HG03342 (cell line): ENCODE data around the gene IRF2BPL.

Experiments
- ATAC-seq: cut with Tn5 transposase; IDR thresholded peaks from one replicate; pipeline ENCODE4 v1.9.1; 2021; ENCODE audit warnings: mild to moderate bottlenecking, moderate library complexity; ENCODE audit not compliant: unreplicated experiment

Gene IRF2BPL

DNA sequence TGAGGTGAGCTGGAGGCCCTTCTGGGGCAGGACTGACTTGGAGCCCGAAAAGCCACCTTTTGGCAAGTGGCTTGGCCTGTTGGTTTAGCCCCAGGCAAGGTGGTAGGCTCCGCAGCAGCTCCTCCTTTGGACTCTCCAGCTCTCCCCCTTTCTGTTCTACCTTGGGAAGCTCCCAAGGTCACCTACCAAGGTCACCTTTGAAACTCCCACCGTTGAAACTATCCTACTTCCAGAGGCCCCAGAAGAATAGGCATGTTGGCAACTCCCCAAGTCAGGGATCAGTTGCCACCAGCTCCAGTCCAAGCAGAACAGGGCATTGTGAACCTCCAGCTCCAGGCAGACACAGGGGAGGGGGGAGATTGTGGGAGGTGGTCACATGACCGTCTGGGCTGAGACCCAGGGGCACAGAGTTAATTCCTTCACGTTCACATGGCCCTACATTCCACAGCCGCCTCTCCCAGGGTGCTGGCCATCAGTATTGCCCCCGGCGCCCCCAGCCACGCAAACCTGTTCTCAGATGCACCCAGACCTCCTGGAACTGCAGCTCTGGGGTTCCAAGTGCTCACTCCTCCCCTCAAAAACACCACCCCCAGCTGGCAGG is 14.4 kb downstream of the IRF2BPL start:
- no peak for ATAC-seq

DNA sequence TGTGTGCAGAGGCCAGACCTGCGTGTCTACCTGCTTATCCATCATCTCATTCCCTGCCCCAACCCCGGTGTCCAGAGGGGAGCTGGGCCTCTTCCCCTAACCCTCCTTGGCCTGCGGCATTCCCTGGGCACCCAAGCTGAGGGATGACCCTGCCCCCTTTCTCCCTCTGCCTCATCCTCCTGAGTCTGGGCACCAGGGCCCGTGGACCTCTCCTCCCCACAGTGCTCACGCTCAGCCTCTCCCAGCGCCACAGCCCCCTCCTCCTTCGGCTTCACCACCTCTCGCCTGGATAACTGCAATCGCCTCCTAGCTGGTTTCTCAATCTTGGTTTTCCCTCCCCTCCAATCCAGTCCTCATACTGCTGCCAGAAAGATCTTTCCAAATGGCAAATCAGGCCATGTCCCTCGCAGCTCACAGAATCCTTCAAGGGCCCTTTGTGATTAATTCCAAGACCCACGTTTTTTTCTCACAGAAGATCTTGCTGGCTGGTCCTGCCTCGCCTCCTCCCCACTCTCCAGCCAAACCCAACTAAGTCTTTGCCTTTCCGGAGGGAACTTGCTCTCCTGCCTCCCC is 16.2 kb downstream of the IRF2BPL start:
- ATAC-seq, result no peak

DNA sequence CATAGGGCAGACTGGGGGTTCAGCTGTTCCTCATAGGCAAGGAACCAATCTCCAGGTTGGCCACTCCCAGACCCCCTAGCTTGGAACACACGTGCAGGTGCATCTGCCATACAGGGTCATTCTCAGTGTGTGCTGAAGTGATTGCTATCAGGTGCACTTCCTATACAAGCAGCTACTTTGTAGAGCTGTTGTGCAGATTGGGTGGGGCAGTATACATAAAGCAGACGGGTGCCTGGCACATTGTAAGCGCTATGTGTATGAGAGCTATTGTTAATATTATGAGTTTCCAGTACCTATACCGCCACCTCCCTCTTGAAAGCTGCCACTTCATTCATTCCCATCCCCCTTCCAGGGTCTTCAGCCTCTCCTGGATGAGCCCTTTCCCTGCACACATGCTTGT is 17.3 kb downstream of the IRF2BPL start:
- no peak for ATAC-seq

DNA sequence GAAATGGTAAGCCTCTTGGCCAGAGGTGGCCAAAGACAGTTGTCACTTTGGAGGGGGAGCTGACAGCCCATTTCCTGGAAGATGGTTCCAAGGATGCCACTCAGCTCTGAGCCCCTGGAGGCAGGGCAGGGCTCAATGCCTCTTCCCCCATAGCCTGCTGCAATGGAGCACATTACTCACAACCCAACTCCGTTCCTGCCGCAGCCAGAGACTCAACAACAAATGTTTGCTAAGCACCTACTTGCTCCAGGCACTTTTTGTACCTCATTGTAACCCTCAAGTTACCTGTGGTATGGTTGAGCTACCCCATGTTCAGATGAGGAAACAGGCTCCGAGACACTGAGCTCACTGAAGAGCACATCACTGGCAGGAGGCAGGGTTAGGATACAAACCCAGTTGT is 19.5 kb downstream of the IRF2BPL start:
- no peak for ATAC-seq

DNA sequence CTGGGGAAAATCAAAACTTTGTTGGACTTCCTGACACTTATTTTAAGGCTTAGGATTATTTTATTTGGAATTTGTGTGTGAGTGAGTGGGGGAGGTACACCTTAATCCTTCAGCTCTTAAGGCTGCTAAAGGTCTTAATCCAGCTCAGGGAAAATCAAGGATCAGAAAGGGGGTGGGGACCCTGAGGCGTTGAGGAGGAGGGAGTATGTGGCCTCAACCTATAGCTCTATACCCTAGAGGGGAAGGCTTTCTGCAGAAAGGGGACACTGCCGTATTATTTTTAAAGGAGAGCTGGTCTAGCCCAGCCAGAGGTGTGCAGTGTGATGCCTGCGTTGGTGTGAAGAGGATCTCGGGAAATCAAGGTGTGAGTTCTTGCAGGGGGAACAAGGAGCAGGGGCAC is 20.0 kb downstream of the IRF2BPL start:
- no peak for ATAC-seq

DNA sequence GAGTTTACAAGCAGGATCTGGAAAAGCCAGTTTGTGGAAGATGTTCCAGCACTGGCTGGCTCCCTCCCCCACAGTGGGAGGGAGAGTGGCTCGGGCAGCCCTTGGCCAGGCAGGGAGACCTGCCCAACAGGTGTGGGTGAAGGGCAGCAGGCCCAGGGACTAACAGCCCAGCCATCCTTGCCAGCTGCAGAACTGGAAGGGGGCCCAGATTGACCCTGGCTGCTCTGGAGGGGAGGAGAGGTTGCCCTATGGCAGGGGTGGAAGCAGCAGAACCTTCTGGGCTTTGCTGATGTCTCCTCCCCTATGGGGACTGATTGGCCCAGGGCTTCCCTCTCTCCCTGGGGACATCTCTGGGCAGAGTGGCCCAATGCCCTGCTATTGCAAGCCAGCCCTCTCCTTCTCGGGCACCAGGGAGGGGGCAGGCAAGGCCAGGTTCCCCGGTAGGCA is 20.5 kb downstream of the IRF2BPL start:
- no peak for ATAC-seq

DNA sequence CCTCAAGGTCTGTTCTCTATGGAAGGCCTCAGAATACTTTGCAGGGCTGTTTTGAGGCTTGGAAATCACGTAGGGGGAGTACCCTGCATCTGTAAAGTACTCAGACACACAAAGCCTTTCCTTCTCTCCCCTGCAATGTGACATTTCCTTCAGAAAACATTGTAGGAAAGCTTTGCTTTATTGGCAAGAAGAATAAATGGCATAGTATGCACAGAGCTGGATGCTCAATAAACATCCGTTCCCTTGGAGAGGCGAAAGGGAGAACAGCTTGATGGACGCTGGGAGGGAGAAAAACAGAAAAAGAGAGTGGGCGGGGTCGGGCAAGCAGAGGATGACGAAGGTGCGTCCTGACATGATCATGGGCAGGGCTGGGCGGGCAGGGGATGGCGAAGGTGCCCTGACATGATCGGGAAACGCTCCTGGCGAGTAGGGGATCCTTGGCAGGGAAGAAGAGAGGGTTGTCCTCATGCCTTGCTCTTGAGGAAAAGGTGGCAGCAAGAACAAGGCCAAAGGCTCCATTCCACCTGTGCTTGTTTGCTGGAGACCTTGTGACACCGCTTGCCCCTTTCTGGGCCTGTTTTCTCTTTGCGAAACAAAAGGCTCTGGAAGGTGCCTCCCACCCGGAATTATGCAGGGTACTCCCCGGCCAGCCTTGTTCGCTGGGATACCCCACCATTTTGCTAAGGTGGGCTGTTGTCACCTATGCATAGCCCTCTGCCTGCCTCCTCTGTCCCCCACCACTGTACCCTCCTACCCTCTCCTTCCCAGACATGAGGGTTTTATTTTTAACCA is 21.1 kb downstream of the IRF2BPL start:
- ATAC-seq, result no peak

DNA sequence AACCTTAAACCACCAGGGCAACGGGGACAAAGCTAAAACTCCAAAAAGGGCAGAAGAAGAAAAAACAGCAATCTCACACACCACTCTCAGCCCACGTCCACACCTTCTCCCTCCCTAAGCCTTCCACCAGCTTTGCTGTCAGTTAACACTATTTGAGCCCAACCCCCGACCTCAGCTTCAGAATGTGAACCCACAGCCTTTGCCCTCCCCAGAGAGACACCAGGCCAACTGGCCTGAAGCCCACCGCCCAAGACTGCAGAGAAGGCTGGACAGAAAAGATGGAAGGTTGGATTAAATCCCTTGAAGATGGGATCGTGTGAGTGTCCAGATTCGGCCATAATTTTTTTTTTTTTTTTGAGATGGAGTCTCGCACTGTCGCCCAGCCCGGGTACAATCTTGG is 22.4 kb downstream of the IRF2BPL start:
- no peak for ATAC-seq

DNA sequence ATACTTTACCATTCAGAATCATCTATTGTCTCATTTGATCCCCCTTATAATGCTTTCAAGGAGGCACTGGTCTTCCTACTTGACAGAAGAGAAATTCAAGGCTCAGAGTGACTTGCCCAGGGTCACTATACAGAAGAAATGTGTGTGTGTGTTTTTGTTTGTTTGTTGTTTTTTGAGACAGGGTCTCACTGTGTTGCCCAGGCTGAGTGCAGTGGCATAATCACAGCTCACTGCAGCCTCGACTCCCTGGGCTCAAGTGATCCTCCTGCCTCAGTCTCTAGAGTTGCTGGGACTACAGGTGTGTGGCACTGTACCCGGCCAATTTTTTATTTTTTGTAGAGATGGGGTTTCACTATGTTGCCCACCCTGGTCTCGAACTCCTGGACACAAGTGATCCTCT is 22.9 kb downstream of the IRF2BPL start:
- no peak for ATAC-seq

DNA sequence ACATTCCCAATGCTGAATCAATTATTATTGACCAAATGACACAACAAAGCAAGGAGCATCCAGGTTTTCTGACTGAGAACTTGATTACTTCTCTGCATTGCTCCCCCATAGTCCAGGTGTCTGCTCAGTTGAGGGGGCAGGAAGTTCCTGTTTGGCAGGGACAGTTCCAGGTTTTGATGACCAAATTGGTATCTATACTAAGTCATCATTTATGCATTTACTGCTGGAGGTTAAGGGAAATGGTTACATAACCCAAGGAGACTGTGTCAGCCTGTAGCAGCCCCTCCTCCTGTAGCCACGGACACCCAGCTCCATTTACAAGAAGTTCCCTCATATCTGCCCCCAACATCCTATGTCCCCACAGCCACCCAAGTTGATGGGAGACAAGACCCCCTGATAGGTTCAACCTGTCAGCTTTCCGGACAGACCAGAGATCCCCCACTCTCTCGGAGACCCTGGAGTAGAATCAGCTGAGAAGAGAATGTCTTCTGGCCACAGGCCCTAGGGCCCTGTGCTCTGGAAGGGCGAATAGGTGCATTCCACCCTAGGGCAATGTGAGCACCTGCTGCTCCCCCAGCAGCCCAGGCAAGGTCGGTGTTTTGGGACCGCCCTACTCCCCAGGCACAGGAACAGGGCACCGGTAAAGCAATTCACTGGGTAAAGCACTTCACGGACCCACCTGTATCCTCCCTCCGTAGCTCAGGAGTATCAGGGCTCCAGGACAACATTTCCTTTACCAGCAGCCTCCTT is 23.6 kb downstream of the IRF2BPL start:
- no peak for ATAC-seq

DNA sequence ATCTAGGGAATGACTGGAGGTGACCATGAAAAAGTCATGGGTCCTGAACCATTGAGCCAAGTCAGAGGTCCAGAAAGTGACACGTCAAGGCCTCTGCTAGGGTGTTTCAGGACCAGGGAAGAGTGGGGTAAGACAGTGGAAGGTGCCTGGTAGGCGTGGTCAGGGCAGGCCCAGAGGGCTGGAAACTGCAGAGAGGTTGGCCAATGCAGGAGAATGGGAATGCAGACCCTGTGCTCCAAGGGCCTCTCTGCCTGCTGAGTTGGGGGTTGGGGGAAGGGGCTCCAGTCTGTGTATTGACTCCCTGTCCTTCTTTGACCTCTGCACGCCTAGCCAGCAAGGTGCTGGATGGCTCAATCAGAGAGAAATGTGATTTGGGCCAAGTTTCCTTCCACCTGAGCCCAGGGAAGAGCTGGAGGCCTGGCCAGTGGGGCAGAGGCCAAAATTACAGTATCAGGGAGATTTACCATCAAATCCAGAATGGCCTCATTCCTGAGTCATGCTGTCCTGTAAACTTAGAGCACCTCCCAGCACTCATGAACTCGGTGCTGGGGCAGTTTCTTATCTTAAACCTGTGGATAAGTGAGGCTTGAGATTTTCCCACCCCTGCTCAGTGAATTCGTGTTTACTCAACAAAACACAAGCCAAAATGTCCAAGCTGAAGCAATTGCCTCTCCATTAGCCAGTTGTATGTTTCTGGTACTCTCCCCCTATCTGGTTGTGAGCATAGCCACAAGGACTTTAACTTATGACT is 24.4 kb downstream of the IRF2BPL start:
- no peak for ATAC-seq

DNA sequence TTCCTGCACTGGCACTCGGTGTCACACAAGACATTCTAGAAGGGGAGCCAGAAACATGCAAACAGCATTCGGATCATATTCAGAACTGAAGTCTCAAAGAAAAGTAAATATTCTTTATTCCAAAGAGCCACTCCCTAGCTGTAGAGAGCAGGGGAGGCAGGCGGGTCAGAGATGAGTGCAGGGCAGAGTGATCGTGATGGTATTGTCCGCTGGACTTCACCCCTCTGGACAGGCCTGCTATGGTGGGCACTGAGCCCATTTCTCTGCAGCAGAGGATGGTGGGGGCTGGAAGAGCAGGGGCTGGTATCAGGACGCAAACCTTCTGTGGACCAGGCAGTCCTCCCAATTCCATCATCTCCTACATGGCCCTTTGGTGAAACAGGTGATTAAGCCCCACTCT is 25.6 kb downstream of the IRF2BPL start:
- ATAC-seq, result no peak

DNA sequence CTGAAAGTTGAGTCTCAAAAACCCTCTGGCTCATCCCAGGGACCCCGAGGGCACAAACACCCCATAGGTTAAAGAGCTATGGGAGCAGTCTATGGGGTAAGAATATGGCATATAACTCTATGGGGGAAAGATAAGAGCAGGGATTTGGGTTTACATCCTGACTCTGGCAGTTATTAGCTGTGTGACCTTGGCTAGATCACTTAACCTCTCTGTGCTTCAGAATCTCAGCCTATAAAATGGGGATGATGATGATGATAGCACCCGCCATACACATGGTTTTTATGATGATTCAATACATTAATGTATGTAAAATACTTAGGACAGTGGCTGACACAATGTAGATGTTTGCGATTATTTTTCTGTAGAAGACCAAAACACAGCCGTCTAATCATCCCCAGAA is 26.2 kb downstream of the IRF2BPL start:
- no peak for ATAC-seq

DNA sequence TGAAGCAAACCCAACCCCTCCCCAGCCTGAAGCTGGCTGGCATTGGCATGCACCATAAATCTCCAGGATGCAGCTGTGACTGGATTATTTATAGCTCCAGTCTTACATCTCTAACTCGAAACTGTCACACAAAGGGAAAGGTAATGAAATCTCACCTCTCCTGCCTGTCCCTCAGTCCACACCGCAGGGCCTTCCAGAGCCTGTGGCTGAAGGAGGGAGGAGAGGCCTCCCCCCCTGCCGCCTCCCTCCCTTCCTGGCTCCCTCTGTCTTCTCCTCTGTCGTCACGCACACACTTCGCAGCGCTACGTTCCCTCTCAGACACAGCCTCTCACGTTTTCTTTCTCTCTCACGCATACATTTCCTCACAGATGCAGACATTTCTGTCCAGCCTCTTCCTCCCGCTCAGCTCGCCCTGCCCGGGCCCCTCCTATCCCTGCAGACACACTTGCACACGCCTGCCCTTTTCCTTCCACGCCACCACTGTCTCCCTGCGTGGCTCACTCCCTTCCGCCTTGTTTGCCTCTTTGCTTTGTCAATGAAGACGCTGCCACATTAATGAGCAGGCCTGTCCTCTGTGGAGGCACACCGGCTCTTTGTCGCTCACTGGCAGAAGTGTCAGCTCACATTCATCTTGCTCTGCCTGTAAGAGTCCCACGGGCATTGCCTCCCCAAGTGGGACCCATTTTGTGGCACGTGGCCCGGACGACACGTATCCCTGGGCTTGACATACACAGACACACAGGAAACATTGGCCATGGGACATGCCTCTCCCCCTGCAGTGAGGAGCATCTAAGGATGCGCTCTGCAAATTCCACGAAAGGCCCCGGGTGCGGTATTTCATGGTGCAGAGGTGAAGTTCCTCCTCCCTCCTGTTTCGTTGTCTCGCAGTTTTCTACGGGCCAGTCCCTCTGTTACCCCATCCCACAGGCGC is 27.9 kb downstream of the IRF2BPL start:
- ATAC-seq, result peak; percentile 55

DNA sequence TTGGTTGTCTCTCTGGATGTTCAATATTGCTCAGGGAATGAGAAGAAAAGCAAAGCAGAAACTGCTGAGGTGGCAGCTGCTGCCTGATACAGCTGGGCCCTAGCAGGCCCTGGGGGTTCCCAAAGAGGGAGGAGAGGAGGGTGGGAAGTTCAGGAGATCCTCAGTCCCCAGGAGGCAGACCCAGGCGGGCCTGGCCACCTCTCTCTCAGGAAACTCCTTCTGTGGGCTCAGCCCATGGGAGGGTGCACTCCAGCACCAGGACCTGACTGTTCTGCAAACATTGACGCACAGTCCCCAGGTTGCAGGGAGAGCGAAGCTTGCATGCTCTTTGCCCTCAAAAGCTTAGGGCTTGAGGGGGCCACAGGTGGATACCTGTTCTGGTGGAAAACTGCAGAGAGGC is 29.6 kb downstream of the IRF2BPL start:
- ATAC-seq, result no peak

DNA sequence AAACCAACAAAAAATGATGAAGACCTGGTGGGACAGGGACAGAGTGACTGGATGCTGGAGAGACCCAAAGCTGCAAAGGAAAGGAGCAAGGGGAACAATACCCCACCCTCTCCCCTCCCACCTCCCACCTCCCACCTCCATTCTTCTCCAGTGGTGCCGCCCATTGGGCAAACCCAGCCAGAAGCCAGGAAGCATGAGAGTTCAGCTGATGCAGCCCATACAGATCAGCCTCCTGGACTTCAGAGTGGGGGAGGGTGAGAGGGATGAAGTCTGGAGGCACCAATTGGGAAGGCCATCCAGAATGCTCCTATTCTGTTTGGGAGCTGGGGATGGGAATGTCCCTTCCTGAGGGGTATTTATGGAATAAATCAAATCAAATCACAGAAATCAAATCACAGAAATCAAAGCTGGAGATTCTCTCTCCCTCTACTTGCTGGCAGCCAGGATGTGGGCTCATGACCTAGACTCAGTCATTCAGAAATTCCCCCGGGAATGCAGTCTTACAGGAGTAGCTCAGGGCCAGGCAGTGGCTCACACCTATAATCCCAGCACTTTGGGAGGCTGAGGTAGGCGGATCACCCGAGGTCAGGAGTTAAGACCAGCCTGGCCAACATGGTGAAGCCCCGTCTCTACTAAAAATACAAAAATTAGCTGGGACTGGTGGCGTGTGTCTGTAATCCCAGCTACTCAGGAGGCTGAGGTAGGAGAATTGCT is 31.1 kb downstream of the IRF2BPL start:
- no peak for ATAC-seq

DNA sequence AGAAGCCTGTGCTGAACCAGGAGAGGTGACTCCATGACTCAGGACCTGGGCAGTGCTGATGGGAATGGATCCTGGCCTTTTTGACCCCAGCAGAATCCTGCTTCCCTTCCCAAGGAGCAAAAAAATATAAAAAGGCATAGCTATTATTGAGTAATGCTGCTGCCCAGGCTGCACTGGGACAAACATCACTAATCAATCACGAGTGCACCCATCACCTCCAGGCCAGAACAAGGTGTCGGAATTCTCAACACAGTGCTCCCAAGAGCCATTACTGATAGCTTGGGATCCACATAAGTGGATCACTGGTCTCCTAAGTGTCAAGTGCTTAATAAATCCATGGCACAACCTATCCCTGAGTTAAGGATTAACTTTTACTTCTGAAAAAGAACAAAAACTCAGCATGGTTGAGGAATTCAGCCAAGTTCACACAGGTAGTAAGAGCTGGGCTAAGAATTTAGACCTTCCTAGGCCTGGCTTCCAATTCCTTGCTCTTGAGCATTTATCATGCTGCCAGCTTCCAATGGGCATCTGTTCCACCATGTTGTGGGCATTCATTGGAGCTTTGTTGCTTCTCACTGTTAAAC is 31.9 kb downstream of the IRF2BPL start:
- ATAC-seq, result no peak

DNA sequence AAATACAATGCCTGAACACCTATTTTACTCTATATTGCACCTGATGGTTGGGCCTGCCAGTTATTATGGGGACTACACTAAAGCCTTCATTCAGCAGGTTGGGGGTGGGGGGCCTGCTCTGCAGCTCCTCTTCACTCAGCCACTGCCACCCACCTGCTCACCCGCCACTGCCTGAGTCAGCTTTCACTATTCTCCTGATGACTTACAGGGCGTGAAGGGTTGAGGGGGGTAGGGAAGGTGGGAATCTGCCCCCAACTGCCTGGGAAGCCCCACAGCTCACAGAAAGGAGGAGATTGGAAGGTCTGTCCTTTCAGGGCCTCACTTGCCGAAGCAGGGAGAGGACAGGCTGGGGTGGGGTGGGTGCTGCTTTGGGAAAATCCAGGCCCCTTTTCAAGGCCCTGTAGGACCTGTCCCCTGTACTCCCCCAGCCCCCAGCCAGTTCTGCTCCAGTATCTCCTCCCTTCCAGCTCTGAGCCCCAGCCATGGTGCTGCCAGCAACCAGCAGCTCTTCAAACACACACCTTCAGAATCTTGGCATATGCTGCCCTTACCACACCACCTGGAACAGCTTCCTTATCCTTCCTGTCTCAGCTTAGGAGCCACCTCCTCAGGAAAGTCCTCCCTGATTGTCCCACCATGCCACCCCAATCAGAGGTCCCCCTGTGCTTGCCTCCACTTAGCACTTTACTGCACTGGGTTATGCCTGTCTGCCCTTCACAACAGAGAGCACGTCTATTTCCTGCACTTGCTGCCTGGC is 33.1 kb downstream of the IRF2BPL start:
- ATAC-seq, result no peak
